GM18502 (cell line): ENCODE measurements around the gene LZTS2.

Source experiments
- ATAC-seq: cut with Tn5 transposase; IDR thresholded peaks from one replicate; pipeline ENCODE4 v1.9.1; 2021; ENCODE audit warnings: mild to moderate bottlenecking; ENCODE audit not compliant: unreplicated experiment, poor library complexity

LZTS2 gene

GRCh38 chr10:100997360-100998182, 2.0 kb upstream of the LZTS2 start:
- ATAC-seq: peak; percentile 35

DNA sequence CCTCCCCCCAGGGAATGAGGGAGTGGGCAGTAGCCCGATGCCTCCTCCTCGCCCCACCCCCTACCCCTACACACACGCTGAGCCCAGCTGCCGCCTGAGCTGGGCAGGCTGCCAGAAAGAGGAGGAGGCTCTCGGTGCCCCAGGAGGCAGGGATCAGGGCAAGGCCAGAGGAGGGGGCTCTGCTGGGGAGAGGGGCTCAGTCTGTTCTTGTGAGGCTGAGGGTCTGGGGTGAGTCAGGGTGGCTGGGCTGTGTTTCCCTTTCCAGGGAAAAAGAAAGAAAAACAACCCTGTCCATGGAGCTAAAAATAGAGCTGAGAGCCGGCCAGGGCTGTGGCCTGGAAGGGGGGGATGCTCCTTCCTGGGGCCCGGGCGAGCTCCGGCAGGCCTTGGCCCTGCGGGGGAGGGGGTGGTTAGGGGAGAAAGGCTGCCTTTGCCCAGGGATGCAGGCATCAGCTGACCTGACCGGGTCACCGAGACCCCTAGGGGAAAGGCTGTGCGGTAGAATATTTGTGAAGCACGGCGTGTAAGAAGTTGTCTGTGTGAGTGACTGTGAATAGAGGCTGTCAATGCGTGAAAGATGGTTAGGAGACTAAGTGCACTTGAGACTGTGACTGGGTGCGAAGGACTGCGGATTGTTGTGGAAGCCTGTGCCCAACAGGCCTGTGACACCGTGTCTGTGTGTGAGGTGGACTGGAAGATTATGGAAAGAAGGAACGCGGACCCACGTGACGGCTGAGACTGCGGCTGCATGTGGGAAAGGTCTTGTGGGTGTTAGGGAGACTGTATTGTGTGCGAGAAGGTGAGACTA, 1.2 kb upstream of the LZTS2 start:
- ATAC-seq: peak; percentile 31

DNA sequence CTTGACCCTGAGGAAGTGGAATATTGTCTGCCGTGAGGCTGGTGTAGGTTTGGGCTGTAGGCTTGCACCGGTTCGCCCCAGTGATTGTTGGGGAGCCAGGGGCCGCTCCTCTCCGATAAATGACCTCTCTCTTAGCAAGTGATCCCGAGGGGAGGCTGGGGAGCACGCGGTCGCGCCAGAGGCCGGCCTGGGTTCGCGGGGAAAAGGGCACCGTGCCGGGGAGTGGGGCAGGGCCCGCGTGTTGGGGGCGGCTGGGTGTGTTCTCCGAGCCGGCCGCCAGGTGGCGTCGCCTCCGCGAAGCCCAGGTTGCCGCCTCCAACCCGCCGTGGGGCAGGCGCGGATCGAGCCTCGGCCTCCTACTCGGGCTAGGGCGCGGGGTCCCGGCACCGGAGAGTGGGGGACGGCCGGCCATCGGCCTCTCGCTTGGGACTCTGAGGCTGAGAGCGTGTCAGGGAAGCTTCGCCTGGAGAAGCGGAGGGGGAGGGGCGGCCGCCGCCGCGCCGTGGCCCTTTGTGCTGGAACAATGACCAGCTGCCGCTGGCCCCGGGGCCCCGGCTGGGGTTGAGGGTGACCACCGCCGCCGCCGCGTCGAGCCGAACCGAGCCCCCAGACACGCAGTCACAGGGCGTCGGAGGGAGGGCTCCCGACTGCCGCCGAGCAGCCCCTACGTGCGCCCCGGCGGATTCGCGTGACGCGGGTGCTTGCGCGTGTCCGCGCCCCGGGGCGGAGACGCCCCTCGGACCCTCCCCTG, 442 bp upstream of the LZTS2 start:
- ATAC-seq: peak; percentile 43

GRCh38 chr10:101000127-101000914, 713 bp downstream of the LZTS2 start:
- no peak for ATAC-seq

DNA sequence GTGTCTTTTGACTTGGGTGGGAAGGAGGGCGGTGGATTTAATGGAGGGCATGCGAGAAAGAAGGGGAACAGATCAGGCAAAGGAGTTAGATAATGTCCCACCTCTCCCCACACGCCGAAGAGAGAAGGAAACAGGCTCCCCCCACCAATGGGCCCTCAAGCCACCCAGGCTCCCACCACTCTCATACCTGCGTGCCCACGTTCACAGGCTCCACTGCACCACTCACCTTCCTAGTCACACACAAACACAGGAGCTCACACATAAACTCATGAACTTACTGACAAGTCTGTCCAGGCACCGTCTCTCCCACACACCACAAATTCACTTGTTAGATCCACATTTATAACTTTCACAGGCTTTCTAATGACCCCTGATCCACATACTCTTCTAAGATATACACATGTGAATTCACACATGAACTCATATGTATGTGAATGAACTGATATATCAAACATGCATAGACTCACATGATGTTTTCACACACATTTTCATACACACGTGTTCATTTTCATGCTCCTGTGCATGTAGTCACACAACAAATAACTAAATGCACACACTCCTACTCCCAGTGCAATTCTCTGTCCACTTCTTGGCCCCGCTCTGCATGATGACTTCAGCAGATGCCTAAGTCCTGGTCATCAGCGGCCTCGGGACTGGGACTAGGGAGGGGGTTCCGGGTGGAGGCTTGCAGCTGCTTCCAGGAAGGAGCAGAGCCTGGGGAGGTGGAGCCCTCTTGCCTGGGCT, 1.5 kb downstream of the LZTS2 start:
- no peak for ATAC-seq

GRCh38 chr10:101001659-101002035, 2.0 kb downstream of the LZTS2 start:
- no peak for ATAC-seq

DNA sequence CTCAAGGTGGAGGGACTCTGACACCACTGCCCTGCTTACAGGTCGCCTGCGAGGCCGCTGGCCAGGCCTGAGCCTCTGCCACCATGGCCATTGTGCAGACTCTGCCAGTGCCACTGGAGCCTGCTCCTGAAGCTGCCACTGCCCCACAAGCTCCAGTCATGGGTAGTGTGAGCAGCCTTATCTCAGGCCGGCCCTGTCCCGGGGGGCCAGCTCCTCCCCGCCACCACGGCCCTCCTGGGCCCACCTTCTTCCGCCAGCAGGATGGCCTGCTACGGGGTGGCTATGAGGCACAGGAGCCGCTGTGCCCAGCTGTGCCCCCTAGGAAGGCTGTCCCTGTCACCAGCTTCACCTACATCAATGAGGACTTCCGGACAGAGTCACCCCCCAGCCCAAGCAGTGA, 2.8 kb downstream of the LZTS2 start:
- no peak for ATAC-seq

DNA sequence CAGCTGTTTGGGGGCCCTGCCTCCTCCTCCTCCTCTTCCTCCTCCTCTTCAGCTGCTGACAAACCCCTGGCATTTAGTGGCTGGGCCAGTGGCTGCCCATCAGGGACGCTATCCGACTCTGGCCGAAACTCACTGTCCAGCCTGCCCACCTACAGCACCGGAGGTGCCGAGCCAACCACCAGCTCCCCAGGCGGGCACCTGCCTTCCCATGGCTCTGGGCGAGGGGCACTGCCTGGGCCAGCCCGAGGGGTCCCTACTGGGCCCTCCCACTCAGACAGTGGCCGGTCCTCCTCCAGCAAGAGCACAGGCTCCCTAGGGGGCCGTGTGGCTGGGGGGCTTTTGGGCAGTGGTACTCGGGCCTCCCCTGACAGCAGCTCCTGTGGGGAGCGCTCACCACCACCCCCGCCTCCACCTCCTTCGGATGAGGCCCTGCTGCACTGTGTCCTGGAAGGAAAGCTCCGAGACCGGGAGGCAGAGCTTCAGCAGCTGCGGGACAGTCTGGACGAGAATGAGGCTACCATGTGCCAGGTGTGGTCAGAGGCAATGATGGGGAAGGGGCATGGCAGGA, 4.1 kb downstream of the LZTS2 start:
- no peak for ATAC-seq

- ATAC-seq: no peak
These were observed 5.8 kb downstream of the LZTS2 start for GRCh38 chr10:101005361-101005760.

DNA sequence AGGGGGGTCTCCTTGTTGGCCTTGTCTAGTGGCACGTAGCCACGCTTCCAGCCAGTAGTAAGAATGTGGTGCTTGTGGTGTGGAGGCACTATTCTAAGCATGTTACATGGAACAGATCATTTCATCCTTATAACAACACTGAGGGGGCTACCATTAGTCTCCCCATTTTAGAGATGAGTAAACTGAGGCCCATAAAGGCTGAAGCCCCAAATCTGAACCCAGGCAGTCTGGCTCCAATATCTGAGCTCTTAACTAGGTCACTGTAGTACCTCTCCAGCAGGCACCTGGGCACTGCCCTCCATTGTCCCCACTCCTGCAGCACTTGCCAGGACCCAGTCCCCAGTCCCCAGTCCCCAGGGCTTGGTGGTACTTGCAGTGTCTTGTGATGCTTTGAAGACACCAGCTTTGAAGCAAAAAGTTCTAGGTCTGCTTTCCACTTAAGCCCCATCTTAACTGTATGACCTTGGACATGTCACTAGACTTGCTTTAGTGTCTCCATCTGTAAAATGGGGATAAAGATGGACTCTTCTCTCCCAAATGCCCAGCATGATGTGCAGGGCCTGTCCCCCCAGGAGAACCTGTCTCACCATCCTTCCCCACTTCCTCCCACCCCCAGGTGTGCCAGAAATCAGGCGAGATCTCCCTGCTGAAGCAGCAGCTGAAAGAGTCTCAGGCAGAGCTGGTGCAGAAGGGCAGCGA, 6.4 kb downstream of the LZTS2 start:
- no peak for ATAC-seq

DNA sequence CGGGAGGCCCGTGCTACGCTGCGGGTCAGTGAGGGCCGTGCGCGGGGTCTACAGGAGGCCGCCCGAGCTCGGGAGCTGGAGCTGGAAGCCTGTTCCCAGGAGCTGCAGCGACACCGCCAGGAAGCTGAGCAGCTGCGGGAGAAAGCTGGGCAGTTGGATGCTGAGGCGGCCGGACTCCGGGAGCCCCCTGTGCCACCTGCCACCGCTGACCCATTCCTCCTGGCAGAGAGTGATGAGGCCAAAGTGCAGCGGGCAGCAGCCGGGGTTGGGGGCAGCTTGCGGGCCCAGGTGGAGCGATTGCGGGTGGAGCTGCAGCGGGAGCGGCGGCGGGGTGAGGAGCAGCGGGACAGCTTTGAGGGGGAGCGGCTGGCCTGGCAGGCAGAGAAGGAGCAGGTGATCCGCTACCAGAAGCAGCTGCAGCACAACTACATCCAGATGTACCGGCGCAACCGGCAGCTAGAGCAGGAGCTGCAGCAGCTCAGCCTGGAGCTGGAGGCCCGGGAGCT, 7.0 kb downstream of the LZTS2 start:
- ATAC-seq: no peak

GRCh38 chr10:101007099-101007711, 7.6 kb downstream of the LZTS2 start:
- ATAC-seq: no peak

- no peak for ATAC-seq
These were observed 8.6 kb downstream of the LZTS2 start for GRCh38 chr10:101007915-101008822.

GRCh38 chr10:101008823-101009423, 9.3 kb downstream of the LZTS2 start:
- ATAC-seq: no peak

DNA sequence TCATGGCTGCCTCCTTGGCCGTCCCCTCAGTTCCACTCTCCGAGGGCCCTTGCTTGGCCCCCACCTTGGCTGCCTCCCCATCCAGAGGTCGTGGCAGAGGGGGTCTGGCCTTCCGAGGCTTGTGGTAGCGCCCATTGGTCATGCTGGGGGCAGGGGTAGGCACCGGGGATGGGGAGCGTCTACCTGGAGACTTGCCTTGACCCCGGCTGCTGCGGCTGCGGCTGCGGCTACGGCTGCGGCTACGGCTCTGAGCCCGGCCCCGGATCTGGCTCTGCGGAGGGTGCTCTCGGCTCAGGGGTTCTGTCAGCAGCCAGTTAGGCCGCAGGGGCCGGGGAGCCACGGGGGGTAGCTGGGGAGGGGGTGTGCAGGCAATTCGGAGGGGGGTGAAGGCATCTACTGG, 10.7 kb downstream of the LZTS2 start:
- ATAC-seq: no peak
